IPS-20b (cell line): ENCODE results near the gene RPS6KA2.

ENCODE experiments used
- H3K27ac ChIP-seq: one replicate; pipeline ENCODE4 v1.5.1; 2013; ENCODE audit warnings: low read length
- H3K27me3 ChIP-seq: 2 replicates; pipeline ENCODE4 v1.6.1; 2013; ENCODE audit warnings: mild to moderate bottlenecking, low read length, inconsistent platforms; ENCODE audit not compliant: insufficient read depth
- H3K36me3 ChIP-seq: 2 replicates; pipeline ENCODE4 v1.6.1; 2013; ENCODE audit warnings: low read depth, mild to moderate bottlenecking, inconsistent platforms, low read length, moderate library complexity; ENCODE audit not compliant: insufficient read depth
- H3K4me1 ChIP-seq: 2 replicates; pipeline ENCODE4 v1.6.1; 2013; ENCODE audit warnings: mild to moderate bottlenecking, control low read depth, inconsistent platforms, low read length, moderate library complexity; ENCODE audit not compliant: insufficient read depth
- H3K4me3 ChIP-seq: 2 replicates; pipeline ENCODE4 v1.5.1; 2013; ENCODE audit warnings: mild to moderate bottlenecking, low read length, inconsistent platforms
- H3K9ac ChIP-seq: 2 replicates; pipeline ENCODE4 v1.6.1; 2013; ENCODE audit warnings: low read depth, mild to moderate bottlenecking, inconsistent platforms, low read length, moderate library complexity
- H3K9me3 ChIP-seq: 2 replicates; pipeline ENCODE4 v1.6.1; 2013; ENCODE audit warnings: mild to moderate bottlenecking, low read depth, low read length, inconsistent platforms; ENCODE audit not compliant: insufficient read depth

The RPS6KA2 gene

GRCh38 chr6:166552600-166552999 is 74.5 kb downstream of the RPS6KA2 start:
- H3K27ac ChIP-seq, result no peak overlapping the region
- H3K9ac ChIP-seq, result no peak overlapping the region
- H3K4me1 ChIP-seq, result peaks cover 17% of the 10 kb centered on the region; the same call in 1 of the 2 replicates
- no peaks in the 10 kb centered on the region for H3K9me3 ChIP-seq
- H3K36me3 ChIP-seq, result no peaks in the 10 kb centered on the region
- H3K4me3 ChIP-seq, result no peak overlapping the region
- no peaks in the 10 kb centered on the region for H3K27me3 ChIP-seq

- Histone ChIP-seq H3K9me3 (no peaks in the 10 kb centered on the region), H3K27me3 (no peaks in the 10 kb centered on the region)
These were observed 75.1 kb downstream of the RPS6KA2 start for GRCh38 chr6:166551754-166552495.

GRCh38 chr6:166546653-166547052 is 80.4 kb downstream of the RPS6KA2 start:
- H3K4me3 ChIP-seq, result no peak overlapping the region
- H3K27ac ChIP-seq, result no peak overlapping the region
- no peaks in the 10 kb centered on the region for H3K27me3 ChIP-seq
- H3K9ac ChIP-seq, result no peak overlapping the region
- H3K9me3 ChIP-seq, result no peaks in the 10 kb centered on the region
- H3K36me3 ChIP-seq, result no peaks in the 10 kb centered on the region
- H3K4me1 ChIP-seq, result peaks cover 18% of the 10 kb centered on the region; the same call in 1 of the 2 replicates

More at GRCh38 chr6:166551754-166552495, 75.1 kb downstream of the RPS6KA2 start:
- Histone ChIP-seq H3K4me3 (no peak overlapping the region), H3K36me3 (no peaks in the 10 kb centered on the region), H3K4me1 (peaks cover 17% of the 10 kb centered on the region; the same call in 1 of the 2 replicates), H3K9ac (no peak overlapping the region), H3K27ac (no peak overlapping the region)

- Histone ChIP-seq H3K36me3 (no peaks in the 10 kb centered on the region), H3K27ac (no peak overlapping the region), H3K9ac (no peak overlapping the region), H3K4me3 (no peak overlapping the region), H3K9me3 (no peaks in the 10 kb centered on the region), H3K27me3 (no peaks in the 10 kb centered on the region), H3K4me1 (peaks cover 22% of the 10 kb centered on the region)
These were observed 81.7 kb downstream of the RPS6KA2 start for GRCh38 chr6:166545156-166546034.

GRCh38 chr6:166544296-166544605 is 82.8 kb downstream of the RPS6KA2 start:
- H3K27ac ChIP-seq, result no peak overlapping the region

GRCh38 chr6:166543603-166544295 is 83.3 kb downstream of the RPS6KA2 start:
- Histone ChIP-seq H3K27ac (no peak overlapping the region), H3K27me3 (no peaks in the 10 kb centered on the region), H3K36me3 (no peaks in the 10 kb centered on the region), H3K9me3 (no peaks in the 10 kb centered on the region), H3K9ac (no peak overlapping the region), H3K4me3 (no peak overlapping the region), H3K4me1 (peaks cover 31% of the 10 kb centered on the region)

More at GRCh38 chr6:166544296-166544605, 82.8 kb downstream of the RPS6KA2 start:
- Histone ChIP-seq H3K9me3 (no peaks in the 10 kb centered on the region), H3K9ac (no peak overlapping the region), H3K4me1 (peaks cover 31% of the 10 kb centered on the region), H3K27me3 (no peaks in the 10 kb centered on the region), H3K4me3 (no peak overlapping the region), H3K36me3 (no peaks in the 10 kb centered on the region)

GRCh38 chr6:166542580-166542912 is 84.5 kb downstream of the RPS6KA2 start:
- no peak overlapping the region for H3K4me3 ChIP-seq
- no peak overlapping the region for H3K9ac ChIP-seq
- H3K9me3 ChIP-seq, result no peaks in the 10 kb centered on the region
- H3K4me1 ChIP-seq, result peaks cover 31% of the 10 kb centered on the region
- no peaks in the 10 kb centered on the region for H3K36me3 ChIP-seq
- no peak overlapping the region for H3K27ac ChIP-seq
- H3K27me3 ChIP-seq, result no peaks in the 10 kb centered on the region

- Histone ChIP-seq H3K27me3 (no peaks in the 10 kb centered on the region), H3K9ac (no peak overlapping the region), H3K4me3 (no peak overlapping the region), H3K36me3 (no peaks in the 10 kb centered on the region), H3K9me3 (no peaks in the 10 kb centered on the region), H3K4me1 (peaks cover 31% of the 10 kb centered on the region), H3K27ac (no peak overlapping the region)
These were observed 85.0 kb downstream of the RPS6KA2 start for GRCh38 chr6:166541876-166542579.

DNA sequence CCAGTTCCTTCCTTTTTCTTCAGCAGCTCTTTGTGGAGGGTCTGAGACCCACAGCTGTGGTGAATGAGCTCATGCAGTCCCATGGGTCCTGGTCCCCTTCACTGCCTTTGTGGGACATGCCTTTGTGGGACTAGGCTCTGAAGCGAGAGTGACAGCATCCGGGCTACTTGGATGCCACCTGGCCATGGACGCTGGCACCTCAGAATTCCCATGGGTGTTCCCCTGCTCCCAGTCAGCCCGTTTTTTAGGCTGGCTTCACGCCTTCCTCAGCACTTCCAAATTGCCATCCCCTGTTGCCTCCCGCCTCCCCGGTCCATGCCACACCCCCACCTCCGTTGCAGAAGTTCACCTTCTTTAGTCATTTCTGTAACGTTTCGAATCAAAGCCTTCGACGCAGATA is 85.7 kb downstream of the RPS6KA2 start:
- Histone ChIP-seq H3K36me3 (no peaks in the 10 kb centered on the region), H3K27me3 (no peaks in the 10 kb centered on the region), H3K9me3 (no peaks in the 10 kb centered on the region), H3K27ac (no peak overlapping the region), H3K9ac (no peak overlapping the region), H3K4me3 (no peak overlapping the region), H3K4me1 (peaks cover 31% of the 10 kb centered on the region)

DNA sequence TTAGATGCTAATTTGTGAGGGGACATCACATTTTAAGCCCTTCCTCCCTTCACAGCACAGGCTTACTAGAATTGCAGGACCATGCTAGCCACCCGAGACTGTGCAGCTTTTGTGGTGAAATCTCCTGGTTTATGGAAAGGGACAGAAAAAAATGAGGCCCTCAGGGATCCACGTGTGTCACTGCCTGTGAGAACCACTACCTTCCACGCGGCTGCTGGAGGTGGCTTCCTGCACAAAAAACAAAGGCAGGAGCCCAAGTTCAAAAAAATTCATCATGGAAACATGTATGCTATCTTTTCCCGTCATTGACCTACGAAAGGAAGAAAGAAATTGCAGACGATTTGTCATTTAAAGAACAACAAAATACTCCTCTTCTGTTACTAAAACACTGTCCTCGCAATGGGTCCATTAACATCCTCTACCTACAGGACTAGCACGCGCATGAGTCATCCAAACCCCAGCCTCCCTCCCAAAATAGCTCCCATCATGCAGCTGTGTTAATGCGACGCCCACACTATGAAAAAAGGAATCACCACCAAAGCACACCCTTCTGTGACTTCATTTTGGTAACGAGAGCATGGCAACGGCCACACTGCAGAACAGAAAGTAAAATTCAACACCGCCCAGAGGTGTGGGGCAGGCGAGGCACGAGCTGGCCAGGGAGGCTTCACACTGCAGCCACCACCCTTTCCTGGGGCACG is 86.3 kb downstream of the RPS6KA2 start:
- H3K4me3 ChIP-seq, result no peak overlapping the region
- peaks cover 31% of the 10 kb centered on the region for H3K4me1 ChIP-seq
- H3K9me3 ChIP-seq, result no peaks in the 10 kb centered on the region
- H3K9ac ChIP-seq, result no peak overlapping the region
- no peak overlapping the region for H3K27ac ChIP-seq
- H3K27me3 ChIP-seq, result no peaks in the 10 kb centered on the region
- no peaks in the 10 kb centered on the region for H3K36me3 ChIP-seq

DNA sequence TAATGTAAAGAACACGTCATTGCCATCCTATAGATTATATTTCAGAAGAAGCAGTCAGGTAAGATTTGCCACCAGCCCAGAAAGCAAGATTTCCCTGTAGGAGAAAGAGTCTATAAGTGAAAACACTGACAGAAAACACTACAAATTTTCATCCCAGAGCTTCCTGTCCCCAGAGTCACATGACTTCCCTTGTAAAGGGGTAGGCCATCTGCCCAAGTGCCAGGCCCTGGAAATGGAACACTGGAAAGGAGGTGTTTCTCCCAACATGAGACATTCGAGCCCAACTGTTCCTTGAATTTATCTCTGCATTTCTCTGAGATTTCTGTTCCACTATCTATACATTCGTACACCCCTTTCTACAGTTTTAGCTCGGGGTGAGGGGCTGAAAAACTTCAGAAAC is 87.5 kb downstream of the RPS6KA2 start:
- peaks cover 2% of the 10 kb centered on the region; the same call in 1 of the 2 replicates for H3K36me3 ChIP-seq

More for the DNA sequence above, 87.5 kb downstream of the RPS6KA2 start:
- Histone ChIP-seq H3K9me3 (no peaks in the 10 kb centered on the region), H3K4me1 (peaks cover 31% of the 10 kb centered on the region), H3K4me3 (no peak overlapping the region), H3K9ac (no peak overlapping the region), H3K27me3 (no peaks in the 10 kb centered on the region), H3K27ac (no peak overlapping the region)
